ENCODE measurements around the gene VIPR2. TPM values are rescaled to one million over a fixed set of nuclear protein-coding genes. Genes with fewer than 3 reads are reported as not detected.
A peak's percentile ranks its signal among the peaks of the same experiment; 100 is the strongest.
"Not testable (repeated sequence)": the region's sequence is repeated elsewhere in the genome, so short reads cannot be mapped to it uniquely, and the experiment has no call there.

Gene VIPR2
- total RNA-seq, 4 donors from 2014 or later = 0.32 to 0.34 (median 0.32) TPM; not detected in 1

GRCh38 chr7:159127691-159128642 is 16.7 kb downstream of the VIPR2 start:
- DNase-seq (ENCODE audit: low spot score in 2 of 2) = peak in 1 of 2 donors; percentile 57
- TF ChIP-seq CTCF (IDR thresholded peaks at IDR 0.05) (no peak), POLR2A (IDR thresholded peaks at IDR 0.05) (no peak)
- H3K4me3 ChIP-seq (ENCODE audit: low read depth, poor library complexity, severe bottlenecking) = no peak overlapping the region
- 91 to 97% methylated on average over 14 of the region's 16 CpGs for WGBS, 2 donors
- intact Hi-C loops (cut with DNase I; ENCODE audit: low total_unique reads) = no loop called here

GRCh38 chr7:159126311-159127260 is 18.1 kb downstream of the VIPR2 start:
- TF ChIP-seq POLR2A (IDR thresholded peaks at IDR 0.05) (no peak), CTCF (IDR thresholded peaks at IDR 0.05) (no peak)
- DNase-seq (ENCODE audit: low spot score in 2 of 2) = peak in 1 of 2 donors; percentile 58

GRCh38 chr7:159125955-159126270 is 18.8 kb downstream of the VIPR2 start:
- WGBS, 2 donors = 57 to 67% methylated on average over 3 of the region's 3 CpGs
- intact Hi-C loops (cut with DNase I; ENCODE audit: low total_unique reads) = no loop called here
- no peak overlapping the region for H3K4me3 ChIP-seq (ENCODE audit: low read depth, poor library complexity, severe bottlenecking)
- no peak for TF ChIP-seq CTCF (IDR thresholded peaks at IDR 0.05)
- TF ChIP-seq POLR2A (IDR thresholded peaks at IDR 0.05) = no peak
- DNase-seq (ENCODE audit: low spot score in 2 of 2) = peak in 1 of 2 donors; percentile 56

More at GRCh38 chr7:159126311-159127260, 18.1 kb downstream of the VIPR2 start:
- H3K4me3 ChIP-seq (ENCODE audit: low read depth, poor library complexity, severe bottlenecking) = no peak overlapping the region
- WGBS, 2 donors = 55 to 63% methylated on average over 21 of the region's 21 CpGs
- intact Hi-C loops (cut with DNase I; ENCODE audit: low total_unique reads) = no loop called here

- DNase-seq (ENCODE audit: low spot score in 2 of 2) = peak in 1 of 2 donors; percentile 37
These were observed 19.3 kb downstream of the VIPR2 start for GRCh38 chr7:159125104-159125954.

GRCh38 chr7:159123793-159124192 is 20.9 kb downstream of the VIPR2 start:
- H3K4me3 ChIP-seq (ENCODE audit: low read depth, poor library complexity, severe bottlenecking); intact Hi-C loops (cut with DNase I; ENCODE audit: low total_unique reads); DNase-seq (ENCODE audit: low spot score in 2 of 2): not testable (repeated sequence)
- WGBS, 2 donors = 52 to 61% methylated on average over 1 of the region's 1 CpG

More at GRCh38 chr7:159125104-159125954, 19.3 kb downstream of the VIPR2 start:
- TF ChIP-seq CTCF (IDR thresholded peaks at IDR 0.05) (no peak), POLR2A (IDR thresholded peaks at IDR 0.05) (no peak)
- no peak overlapping the region for H3K4me3 ChIP-seq (ENCODE audit: low read depth, poor library complexity, severe bottlenecking)
- intact Hi-C loops (cut with DNase I; ENCODE audit: low total_unique reads) = no loop called here
- 76% methylated on average over 9 of the region's 9 CpGs for WGBS, 2 donors

GRCh38 chr7:159123294-159123693 is 21.4 kb downstream of the VIPR2 start:
- H3K4me3 ChIP-seq (ENCODE audit: low read depth, poor library complexity, severe bottlenecking); DNase-seq (ENCODE audit: low spot score in 2 of 2); intact Hi-C loops (cut with DNase I; ENCODE audit: low total_unique reads): not testable (repeated sequence)
